HG03378 (cell line): ENCODE measurements around the gene PAQR5.
"Not testable (repeated sequence)": the region's sequence is repeated elsewhere in the genome, so short reads cannot be mapped to it uniquely, and the experiment has no call there.

Source experiments
- ATAC-seq: cut with Tn5 transposase; IDR thresholded peaks from one replicate; pipeline ENCODE4 v1.9.1; 2021; ENCODE audit warnings: mild to moderate bottlenecking, moderate library complexity; ENCODE audit not compliant: unreplicated experiment

Gene PAQR5

GRCh38 chr15:69292826-69293420 lies 5.8 kb upstream of the PAQR5 start:
- ATAC-seq = no peak

DNA sequence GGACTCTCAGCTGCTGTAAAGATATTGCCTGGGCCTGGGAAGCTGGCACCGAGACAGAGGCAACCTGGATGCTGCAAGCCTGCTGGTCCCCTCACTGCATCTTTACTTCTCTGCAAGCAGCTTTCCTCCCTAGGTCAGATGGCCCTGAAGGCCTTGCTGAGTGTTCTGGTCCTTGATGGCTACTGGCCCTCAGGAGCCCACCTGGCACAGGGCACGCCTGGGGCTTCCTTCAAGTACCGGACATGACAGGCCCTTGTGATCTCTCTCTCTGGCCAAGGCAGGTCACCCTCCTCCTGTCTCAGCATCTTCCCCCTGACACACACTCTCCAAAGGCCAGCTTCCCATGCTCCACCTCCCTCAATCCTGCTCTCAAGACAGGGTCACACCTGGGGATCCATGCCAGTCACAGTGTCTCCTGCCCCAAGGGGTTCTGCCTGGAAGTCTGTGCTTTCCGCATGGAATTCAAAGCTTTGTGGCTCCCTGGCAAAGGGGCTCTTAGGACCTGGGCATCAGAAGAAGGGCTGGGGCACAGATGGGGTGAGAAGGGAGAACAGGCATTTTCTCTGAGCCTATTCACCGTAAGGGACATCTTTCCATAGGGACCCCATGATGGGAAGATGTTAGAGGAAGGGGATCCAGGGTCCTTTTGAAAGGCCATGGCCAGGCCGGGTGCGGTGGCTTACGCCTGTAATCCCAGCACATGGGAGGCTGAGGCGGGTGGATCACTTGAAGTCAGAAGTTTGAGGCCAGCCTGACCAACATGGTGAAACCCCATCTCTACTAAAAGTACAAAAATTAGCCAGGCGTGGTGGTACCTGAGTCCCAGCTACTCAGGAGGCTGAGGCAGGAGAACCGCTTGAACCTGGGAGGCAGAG lies 4.7 kb upstream of the PAQR5 start:
- no peak for ATAC-seq

- no peak for ATAC-seq
Observed at GRCh38 chr15:69296606-69297005, 2.1 kb upstream of the PAQR5 start.

GRCh38 chr15:69297642-69298353 lies 914 bp upstream of the PAQR5 start:
- no peak for ATAC-seq

DNA sequence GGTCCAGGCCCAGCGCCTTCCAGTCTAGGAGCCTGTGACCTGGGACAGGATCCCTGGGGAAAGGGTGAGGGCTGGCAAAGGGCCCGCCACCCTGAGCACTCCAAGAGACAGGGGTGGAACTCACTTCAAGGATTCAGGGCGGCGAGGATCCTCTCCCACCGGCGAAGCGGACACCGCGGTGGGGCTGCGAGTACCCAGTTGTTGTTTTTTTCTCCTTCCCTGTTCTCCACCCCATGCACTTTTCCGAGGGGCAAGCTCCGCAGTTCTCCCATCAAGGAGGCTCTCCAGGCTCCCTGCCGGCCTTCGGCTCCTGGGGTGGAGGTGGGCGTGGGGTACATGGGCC lies 387 bp upstream of the PAQR5 start:
- ATAC-seq = no peak

GRCh38 chr15:69299451-69299886 lies 757 bp downstream of the PAQR5 start:
- ATAC-seq = no peak

DNA sequence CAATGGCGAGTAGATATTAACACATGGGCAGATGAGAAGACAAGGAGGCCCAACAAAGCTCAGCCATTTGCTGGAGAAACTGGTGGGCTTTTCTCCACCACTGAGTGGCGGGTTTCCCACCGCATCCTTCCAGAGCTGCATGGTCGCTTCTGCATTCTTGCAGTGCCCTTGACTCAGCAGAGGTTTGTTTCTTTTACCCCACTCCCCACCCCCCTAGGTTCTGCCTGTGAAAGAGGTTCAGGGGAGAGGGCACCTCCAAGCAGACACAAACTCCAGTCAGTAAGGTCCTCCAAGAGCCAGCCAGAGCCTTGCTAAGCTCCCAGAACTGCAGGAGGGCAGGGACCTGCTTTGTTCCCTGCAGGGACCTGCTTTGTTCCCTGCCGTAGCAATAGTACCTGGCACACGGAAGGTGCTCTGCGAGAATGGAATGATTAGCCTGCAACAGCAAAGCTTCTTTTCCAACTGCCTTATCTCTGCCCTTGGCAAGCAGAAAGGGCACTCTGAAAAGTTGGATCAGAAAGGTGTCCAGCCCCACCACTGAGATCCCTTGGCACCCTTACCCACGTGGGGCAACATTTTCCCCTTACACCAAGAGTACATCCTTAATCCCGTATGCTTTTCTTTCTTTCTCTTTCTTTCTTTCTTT lies 1.4 kb downstream of the PAQR5 start:
- no peak for ATAC-seq

DNA sequence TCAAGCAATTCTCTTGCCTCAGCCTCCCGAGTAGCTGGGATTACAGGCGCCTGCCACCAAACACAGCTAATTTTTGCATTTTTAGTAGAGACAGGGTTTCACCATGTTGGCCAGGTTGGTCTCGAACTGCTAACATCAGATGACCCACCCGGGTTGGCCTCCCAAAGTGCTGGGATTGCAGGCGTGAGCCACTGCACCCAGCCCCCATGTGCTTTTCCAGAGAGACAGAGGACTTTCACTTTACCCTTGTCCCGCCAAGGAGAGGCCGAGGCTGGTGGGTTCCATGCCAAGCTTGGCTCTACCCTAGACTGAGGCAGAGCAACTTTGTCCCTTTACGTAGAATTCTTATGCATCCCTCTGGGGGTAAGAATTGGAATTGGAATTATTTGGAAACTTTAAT lies 2.4 kb downstream of the PAQR5 start:
- not testable (repeated sequence) for ATAC-seq

DNA sequence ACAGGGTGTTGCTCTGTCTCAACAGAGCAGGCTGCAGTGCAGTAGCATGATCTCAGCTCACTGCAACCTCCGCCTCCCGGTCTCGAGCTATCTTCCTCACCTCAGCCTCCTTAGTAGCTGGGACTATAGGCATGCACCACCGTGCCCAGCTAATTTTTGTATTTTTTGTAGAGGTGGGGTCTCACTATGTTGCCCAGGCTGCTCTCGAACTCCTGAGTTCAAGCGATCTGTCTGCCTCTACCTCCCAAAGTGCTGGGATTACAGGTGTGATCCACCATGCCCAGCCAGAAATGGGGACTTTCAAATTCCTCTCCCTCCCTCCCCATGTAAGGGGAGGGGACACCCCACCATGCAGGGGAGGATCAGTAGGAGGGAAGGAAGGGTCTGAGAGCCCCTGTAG lies 3.4 kb downstream of the PAQR5 start:
- not testable (repeated sequence) for ATAC-seq

DNA sequence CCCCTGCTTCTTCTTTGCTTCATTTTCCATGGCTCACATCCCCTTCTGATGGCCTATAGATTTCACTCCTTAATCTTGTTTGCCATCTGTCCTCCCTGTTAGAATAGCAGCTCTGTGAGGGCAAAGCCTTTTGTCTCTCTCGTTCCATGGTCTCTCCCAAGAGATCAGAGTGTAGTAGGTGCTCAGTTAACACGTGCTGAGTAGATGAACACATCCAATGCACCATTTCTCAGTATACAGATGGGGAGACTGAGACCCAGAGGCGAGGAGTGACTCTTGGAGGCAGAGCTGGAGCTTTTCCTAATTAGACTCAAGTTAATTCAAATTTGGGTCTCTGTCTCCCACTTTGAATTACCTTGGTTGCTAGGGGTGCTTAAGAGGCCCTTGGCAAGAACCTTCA lies 4.2 kb downstream of the PAQR5 start:
- no peak for ATAC-seq

- no peak for ATAC-seq
Observed at GRCh38 chr15:69303337-69304181, 4.8 kb downstream of the PAQR5 start.

DNA sequence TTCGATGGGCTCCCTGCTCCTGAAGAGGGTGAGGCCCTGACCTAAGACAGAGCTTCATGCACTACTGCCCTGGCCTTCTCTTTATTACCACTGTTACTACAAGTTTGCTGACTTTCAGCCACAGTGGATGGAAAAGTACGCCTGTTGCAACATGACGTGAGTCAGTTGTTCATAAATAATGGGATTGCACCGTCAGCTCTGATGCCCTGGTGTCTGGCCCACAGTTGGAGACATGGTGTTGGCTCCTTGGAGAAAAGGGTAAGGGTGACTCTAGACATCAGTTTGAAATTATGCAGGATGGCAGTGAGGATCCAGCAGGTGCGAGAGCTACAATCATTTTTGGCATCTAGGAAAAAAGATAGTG lies 5.5 kb downstream of the PAQR5 start:
- no peak for ATAC-seq

DNA sequence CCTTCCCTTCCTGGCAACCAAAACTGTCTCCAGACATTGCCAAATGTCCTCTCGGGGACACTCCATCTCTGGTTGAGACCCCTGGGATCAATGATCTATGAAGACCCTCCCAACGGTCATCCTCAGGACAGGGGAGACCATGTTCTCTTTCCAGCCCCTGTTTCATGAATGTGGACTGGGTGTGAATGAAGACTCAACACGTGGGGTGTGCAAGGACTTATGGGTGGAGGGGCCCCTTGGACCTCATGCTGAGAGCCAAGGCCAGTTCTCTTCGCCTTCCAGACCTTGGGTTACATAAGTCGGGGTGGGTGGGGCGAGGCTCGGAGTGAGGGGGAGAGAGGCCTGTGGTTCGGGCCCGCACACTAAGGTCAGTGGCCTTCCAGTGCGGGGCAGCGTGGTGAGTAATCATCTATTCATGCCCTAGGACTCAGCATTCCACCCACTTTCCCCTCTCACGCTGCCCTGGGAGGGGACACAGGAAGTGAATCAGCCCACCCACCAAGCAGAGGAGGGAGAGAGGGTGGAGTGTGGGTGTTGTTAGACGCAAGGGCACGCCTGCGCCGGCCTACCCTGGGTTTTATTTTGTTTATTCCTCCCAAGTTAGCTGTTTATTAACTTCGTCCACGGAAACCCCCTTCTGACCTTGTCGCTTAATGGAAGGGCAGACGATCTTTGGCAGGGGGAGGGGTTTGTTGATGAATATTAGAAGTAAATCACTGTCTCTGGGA lies 6.7 kb downstream of the PAQR5 start:
- no peak for ATAC-seq

GRCh38 chr15:69305933-69306568 lies 7.3 kb downstream of the PAQR5 start:
- no peak for ATAC-seq

DNA sequence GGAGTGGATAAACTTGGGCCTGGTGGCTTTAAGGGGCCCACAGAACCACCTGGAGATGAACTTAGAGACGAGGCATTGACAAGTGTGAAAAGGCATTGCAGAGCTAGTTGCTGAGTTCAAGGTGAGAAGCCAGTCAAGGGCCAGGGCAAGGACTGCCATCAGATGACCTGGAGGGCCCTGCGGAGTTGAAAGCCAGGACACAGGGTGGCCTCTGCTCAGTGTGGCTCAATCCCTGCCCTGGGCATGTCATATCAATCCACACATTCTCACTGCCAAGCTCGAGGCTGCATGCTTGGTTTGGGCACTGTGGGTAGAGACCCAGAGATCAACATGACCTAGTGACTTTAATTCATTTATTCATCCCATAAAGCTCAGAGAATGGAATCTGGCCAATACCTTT lies 9.2 kb downstream of the PAQR5 start:
- no peak for ATAC-seq

DNA sequence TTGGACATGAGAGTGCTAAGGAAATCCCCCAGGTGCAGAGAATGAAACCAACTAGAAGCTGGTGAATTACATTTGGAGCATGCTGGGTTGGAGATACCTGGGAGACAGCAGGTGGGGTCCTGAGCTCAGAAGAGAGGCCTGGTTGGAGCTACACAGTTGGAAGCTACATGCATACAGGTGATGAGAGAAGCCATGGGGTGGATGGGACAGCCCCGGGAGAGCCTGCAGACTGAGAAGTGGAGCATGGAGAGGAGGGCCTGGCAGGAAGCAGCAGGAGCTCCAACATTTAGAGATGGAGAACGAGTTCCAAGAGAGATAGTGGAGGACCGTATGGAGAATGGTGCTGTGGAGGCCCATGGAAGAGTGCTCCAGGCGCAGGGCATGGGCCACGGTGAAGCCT lies 10.2 kb downstream of the PAQR5 start:
- no peak for ATAC-seq

DNA sequence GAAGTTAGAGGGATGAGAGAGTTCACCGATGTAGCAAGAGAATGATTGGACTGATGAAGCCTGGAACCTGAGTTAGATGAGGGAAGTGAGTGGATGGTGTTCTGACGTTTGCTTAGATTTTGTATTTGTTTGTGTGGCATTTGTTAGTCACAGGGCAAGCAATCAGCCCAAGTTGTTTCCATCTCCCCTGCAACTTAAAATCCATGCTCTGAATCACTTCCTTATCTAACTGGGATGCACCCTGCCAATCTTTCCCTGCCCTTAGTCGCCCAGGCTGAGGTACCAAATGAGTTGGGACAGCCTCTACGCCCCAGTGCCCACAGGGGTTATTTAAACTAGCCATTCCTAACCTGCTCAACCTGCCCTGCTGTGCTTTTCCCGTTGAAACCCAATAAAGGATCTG lies 12.6 kb downstream of the PAQR5 start:
- no peak for ATAC-seq

DNA sequence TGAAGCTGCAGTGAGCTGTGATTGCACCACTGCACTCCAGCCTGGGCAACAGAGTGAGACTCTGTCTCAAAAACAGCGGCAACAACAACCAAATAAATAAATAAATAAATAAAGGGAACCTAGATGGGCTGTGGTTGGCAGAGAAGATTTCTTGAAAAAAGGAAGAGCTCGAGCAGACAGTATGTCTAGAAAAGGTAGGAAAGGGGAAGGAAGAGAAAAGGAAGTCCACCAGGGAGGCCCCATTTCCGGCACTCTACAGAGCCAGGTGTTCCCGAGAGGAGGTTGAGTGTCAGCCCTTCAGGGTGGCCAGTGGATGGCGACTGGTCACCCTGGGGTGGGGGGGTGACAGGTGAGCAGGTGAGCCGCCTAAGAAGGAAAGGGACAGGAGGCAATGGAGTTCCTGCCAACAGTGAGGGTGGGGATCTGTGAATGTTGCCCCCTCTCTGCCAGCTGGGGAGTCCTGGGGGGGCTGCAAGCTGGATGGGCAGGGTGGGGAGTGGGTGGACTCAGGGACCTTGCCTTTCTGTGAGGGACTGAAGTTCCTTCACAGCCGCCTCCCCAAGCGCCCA lies 14.8 kb downstream of the PAQR5 start:
- ATAC-seq = no peak

- no peak for ATAC-seq
Observed at GRCh38 chr15:69314131-69314530, 15.4 kb downstream of the PAQR5 start.
